Cerebellar cortex (tissue), 1 donor: Measurements from ENCODE around the gene MSANTD1.
A peak's percentile ranks its signal among the peaks of the same experiment; 100 is the strongest.

ENCODE experiments used
- DNase-seq: peaks from one replicate; pipeline ENCODE4 v3.0.0-alpha.2; 2015; ENCODE audit warnings: low spot score

The MSANTD1 gene

GRCh38 chr4:3303923-3304710 is 55.2 kb downstream of the MSANTD1 start:
- peak; percentile 54 for DNase-seq

GRCh38 chr4:3304831-3305609 is 56.1 kb downstream of the MSANTD1 start:
- peak; percentile 67 for DNase-seq

- DNase-seq, result no peak
Observed at GRCh38 chr4:3305610-3306371, 56.8 kb downstream of the MSANTD1 start.
